ENCODE results near the gene PRKAA1. TPM values are rescaled to one million over a fixed set of nuclear protein-coding genes. Genes with fewer than 3 reads are reported as not detected.
"Not testable (repeated sequence)": the region's sequence is repeated elsewhere in the genome, so short reads cannot be mapped to it uniquely, and the experiment has no call there.

Gene PRKAA1
- polyA plus RNA-seq, 1 of the 3 experiments (the other 2 are of a cell fraction) = 23.2 TPM

DNA sequence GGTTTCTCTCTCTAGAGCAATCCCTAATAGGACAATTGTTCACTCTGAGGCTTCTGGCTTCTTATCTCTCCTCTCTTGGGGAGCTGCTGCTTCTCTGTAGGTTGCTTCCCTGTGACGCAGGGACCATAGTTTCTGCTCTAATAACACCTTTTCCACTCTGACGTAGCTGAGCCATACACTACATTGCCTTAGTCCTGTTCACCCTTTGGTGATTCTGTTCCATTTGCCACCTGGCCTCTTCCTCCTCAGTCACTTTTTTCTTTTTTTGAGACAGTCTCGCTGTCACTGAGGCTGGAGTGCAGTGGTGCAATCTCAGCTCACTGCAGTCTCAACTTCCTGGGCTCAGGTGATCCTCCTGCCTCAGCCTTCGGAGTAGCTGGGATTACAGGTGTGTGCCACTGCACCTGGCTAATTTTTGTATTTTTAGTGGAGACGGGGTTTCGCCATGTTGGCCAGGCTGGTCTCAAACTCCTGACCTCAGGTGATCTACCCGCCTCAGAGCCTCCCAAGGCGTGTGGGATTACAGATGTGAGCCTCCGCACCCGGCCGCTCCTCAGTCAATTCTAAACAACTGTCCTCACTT is 27.4 kb upstream of the PRKAA1 start:
- H3K9me2 ChIP-seq; H3K4me1 ChIP-seq (ENCODE audit: control insufficient read depth in 1 of 2, insufficient read depth in 2 of 2, low read depth in 1 of 2, low read length in 1 of 2); H3K9me3 ChIP-seq; DNase-seq; H3K27me3 ChIP-seq (ENCODE audit: insufficient read depth); H3K4me3 ChIP-seq (ENCODE audit: low read depth in 2 of 2, low read length in 1 of 2); H3K9ac ChIP-seq; CTCF ChIA-PET; H2AFZ ChIP-seq (ENCODE audit: low read depth); H3K4me2 ChIP-seq: not testable (repeated sequence)
- peaks cover 37 to 43% of the 10 kb centered on the region in 2 experiments for H3K36me3 ChIP-seq (replicated peaks in 1 of 2; ENCODE audit: control insufficient read depth in 1 of 2, insufficient read depth in 2 of 2, low read length in 1 of 2)
- WGBS (ENCODE audit: low lambda C conversion rate) = 94% methylated on average over 11 of the region's 11 CpGs
- peaks cover 67% of the 10 kb centered on the region for H3F3A ChIP-seq (replicated peaks; ENCODE audit: insufficient read depth)
- peak overlapping the region in 1 of 2 experiments; percentile 9; a peak in 1 of 4 replicates for H3K27ac ChIP-seq (ENCODE audit: low read depth in 2 of 2, low read length in 1 of 2)
- peaks cover 23% of the 10 kb centered on the region; the same call in 1 of the 2 replicates for H3K79me2 ChIP-seq (ENCODE audit: insufficient read depth)
- TF ChIP-seq POLR2AphosphoS5 (IDR thresholded peaks at IDR 0.05; ENCODE audit: low read depth, low read length) = peak; percentile 49
- POLR2A ChIA-PET = interaction anchor here (1.1 to 1.3 kb wide), 2 partner anchors 10 to 13 kb away, joined by 3 to 4 read pairs; partner anchors contain the start of gene RPL37
- H4K20me1 ChIP-seq (ENCODE audit: insufficient read depth) = peaks cover 50% of the 10 kb centered on the region

DNA sequence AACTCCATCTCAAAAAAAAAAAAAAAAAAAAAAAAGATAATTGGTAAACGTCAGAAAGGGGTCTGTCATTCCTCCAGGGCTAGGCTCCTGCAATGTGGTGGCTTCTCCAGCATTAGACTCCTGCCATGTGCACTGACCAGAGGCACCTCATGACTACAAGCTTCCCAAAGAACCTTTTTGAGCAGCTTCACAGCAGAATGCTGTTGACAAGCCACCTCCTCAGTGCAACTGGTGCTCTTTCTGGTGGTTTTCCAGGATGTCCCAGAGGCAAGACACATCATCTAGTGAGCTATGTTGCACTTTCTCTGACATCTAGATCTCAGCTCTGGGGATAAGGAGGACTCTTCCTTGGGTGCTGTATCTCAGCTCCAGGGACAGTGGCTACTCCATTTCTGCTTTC is 25.3 kb upstream of the PRKAA1 start:
- no peak for DNase-seq
- H4K20me1 ChIP-seq (ENCODE audit: insufficient read depth) = peaks cover 29% of the 10 kb centered on the region
- H3K27me3 ChIP-seq (ENCODE audit: insufficient read depth) = no peaks in the 10 kb centered on the region
- no peak overlapping the region for H2AFZ ChIP-seq (ENCODE audit: low read depth)
- no peaks in the 10 kb centered on the region for H3K9me3 ChIP-seq
- no peak overlapping the region for H3K4me2 ChIP-seq
- H3K27ac ChIP-seq (ENCODE audit: low read depth in 2 of 2, low read length in 1 of 2) = no peak overlapping the region
- H3F3A ChIP-seq (replicated peaks; ENCODE audit: insufficient read depth) = peaks cover 46% of the 10 kb centered on the region
- H3K36me3 ChIP-seq (replicated peaks in 1 of 2; ENCODE audit: control insufficient read depth in 1 of 2, insufficient read depth in 2 of 2, low read length in 1 of 2) = peaks cover 21 to 22% of the 10 kb centered on the region in 2 experiments
- 94% methylated on average over 1 of the region's 1 CpG for WGBS (ENCODE audit: low lambda C conversion rate)
- peaks cover 9% of the 10 kb centered on the region; the same call in 1 of the 2 replicates for H3K79me2 ChIP-seq (ENCODE audit: insufficient read depth)
- CTCF ChIA-PET = interaction anchor here (0.9 to 1.5 kb wide), 3 partner anchors 9 to 82 kb away, joined by 3 read pairs; no protein-coding TSS in a partner anchor
- H3K9me2 ChIP-seq = no peaks in the 10 kb centered on the region
- POLR2A ChIA-PET = interaction anchor here (1.0 to 1.1 kb wide), 3 partner anchors 9 to 12 kb away, joined by 3 read pairs; partner anchors contain the start of gene RPL37
- TF ChIP-seq EP300 (IDR thresholded peaks at IDR 0.05; ENCODE audit: borderline replicate concordance in 1 of 2, low read depth in 1 of 2, low read length in 1 of 2) (no peak), POLR2AphosphoS5 (IDR thresholded peaks at IDR 0.05; ENCODE audit: low read depth, low read length) (no peak), RXRA (IDR thresholded peaks at IDR 0.05; ENCODE audit: borderline replicate concordance, low read depth) (no peak), GABPA (IDR thresholded peaks at IDR 0.05; ENCODE audit: low read depth) (no peak), FOSL2 (IDR thresholded peaks at IDR 0.05; ENCODE audit: borderline replicate concordance, low read depth) (no peak), NRF1 (IDR thresholded peaks at IDR 0.05; ENCODE audit: low read depth, low read length) (no peak), NFIC (IDR thresholded peaks at IDR 0.05; ENCODE audit: borderline replicate concordance) (no peak), TAF1 (IDR thresholded peaks at IDR 0.05; ENCODE audit: borderline replicate concordance, low read depth, low read length) (no peak), CHD2 (IDR thresholded peaks at IDR 0.05; ENCODE audit: low read length, partially characterized antibody) (no peak), RFX5 (IDR thresholded peaks at IDR 0.05; ENCODE audit: low read length) (no peak), FOXM1 (IDR thresholded peaks at IDR 0.05; ENCODE audit: low read depth) (no peak), ELF1 (IDR thresholded peaks at IDR 0.05) (no peak)
- TF ChIP-seq, protein P1, sequence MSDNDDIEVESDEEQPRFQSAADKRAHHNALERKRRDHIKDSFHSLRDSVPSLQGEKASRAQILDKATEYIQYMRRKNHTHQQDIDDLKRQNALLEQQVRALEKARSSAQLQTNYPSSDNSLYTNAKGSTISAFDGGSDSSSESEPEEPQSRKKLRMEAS (IDR thresholded peaks at IDR 0.05; ENCODE audit: low read depth) = no peak
- TF ChIP-seq, protein P2, sequence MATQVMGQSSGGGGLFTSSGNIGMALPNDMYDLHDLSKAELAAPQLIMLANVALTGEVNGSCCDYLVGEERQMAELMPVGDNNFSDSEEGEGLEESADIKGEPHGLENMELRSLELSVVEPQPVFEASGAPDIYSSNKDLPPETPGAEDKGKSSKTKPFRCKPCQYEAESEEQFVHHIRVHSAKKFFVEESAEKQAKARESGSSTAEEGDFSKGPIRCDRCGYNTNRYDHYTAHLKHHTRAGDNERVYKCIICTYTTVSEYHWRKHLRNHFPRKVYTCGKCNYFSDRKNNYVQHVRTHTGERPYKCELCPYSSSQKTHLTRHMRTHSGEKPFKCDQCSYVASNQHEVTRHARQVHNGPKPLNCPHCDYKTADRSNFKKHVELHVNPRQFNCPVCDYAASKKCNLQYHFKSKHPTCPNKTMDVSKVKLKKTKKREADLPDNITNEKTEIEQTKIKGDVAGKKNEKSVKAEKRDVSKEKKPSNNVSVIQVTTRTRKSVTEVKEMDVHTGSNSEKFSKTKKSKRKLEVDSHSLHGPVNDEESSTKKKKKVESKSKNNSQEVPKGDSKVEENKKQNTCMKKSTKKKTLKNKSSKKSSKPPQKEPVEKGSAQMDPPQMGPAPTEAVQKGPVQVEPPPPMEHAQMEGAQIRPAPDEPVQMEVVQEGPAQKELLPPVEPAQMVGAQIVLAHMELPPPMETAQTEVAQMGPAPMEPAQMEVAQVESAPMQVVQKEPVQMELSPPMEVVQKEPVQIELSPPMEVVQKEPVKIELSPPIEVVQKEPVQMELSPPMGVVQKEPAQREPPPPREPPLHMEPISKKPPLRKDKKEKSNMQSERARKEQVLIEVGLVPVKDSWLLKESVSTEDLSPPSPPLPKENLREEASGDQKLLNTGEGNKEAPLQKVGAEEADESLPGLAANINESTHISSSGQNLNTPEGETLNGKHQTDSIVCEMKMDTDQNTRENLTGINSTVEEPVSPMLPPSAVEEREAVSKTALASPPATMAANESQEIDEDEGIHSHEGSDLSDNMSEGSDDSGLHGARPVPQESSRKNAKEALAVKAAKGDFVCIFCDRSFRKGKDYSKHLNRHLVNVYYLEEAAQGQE (IDR thresholded peaks at IDR 0.05; ENCODE audit: low read depth, low read length) = no peak
- TF ChIP-seq, protein P3, sequence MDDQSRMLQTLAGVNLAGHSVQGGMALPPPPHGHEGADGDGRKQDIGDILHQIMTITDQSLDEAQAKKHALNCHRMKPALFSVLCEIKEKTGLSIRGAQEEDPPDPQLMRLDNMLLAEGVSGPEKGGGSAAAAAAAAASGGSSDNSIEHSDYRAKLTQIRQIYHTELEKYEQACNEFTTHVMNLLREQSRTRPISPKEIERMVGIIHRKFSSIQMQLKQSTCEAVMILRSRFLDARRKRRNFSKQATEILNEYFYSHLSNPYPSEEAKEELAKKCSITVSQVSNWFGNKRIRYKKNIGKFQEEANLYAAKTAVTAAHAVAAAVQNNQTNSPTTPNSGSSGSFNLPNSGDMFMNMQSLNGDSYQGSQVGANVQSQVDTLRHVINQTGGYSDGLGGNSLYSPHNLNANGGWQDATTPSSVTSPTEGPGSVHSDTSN (IDR thresholded peaks at IDR 0.05) = no peak
- TF ChIP-seq, protein P4, sequence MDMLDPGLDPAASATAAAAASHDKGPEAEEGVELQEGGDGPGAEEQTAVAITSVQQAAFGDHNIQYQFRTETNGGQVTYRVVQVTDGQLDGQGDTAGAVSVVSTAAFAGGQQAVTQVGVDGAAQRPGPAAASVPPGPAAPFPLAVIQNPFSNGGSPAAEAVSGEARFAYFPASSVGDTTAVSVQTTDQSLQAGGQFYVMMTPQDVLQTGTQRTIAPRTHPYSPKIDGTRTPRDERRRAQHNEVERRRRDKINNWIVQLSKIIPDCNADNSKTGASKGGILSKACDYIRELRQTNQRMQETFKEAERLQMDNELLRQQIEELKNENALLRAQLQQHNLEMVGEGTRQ (IDR thresholded peaks at IDR 0.05; ENCODE audit: borderline replicate concordance, low read depth, low read length) = no peak
- H3K4me1 ChIP-seq (ENCODE audit: control insufficient read depth in 1 of 2, insufficient read depth in 2 of 2, low read depth in 1 of 2, low read length in 1 of 2) = no peaks in the 10 kb centered on the region
- H3K4me3 ChIP-seq (ENCODE audit: low read depth in 2 of 2, low read length in 1 of 2) = no peak overlapping the region
- H3K9ac ChIP-seq = no peak overlapping the region
